GM12892 (cell line): ENCODE measurements around the gene NRXN3.

Source experiments
- DNase-seq: peaks from one replicate; pipeline ENCODE4 v3.0.0; 2011; ENCODE audit not compliant: insufficient read length
- FAIRE-seq: peaks from 2 replicates; lab custom pipeline; 2011; peaks lifted over from hg19 to GRCh38; lab: Jason Lieb, UNC
- POLR2A ChIP-seq: IDR thresholded peaks from 2 replicates; pipeline ENCODE4 v1.6.1; 2011; ENCODE audit warnings: low read depth, low read length, control low read depth
- POLR2AphosphoS5 ChIP-seq: IDR thresholded peaks from 2 replicates; pipeline ENCODE4 v1.6.1; 2011; ENCODE audit warnings: low read depth, low read length, control low read depth
- TAF1 ChIP-seq: IDR thresholded peaks from 2 replicates; pipeline ENCODE4 v1.6.1; 2011; ENCODE audit warnings: low read depth, mild to moderate bottlenecking, control low read depth, low read length, borderline replicate concordance

NRXN3 gene

DNA sequence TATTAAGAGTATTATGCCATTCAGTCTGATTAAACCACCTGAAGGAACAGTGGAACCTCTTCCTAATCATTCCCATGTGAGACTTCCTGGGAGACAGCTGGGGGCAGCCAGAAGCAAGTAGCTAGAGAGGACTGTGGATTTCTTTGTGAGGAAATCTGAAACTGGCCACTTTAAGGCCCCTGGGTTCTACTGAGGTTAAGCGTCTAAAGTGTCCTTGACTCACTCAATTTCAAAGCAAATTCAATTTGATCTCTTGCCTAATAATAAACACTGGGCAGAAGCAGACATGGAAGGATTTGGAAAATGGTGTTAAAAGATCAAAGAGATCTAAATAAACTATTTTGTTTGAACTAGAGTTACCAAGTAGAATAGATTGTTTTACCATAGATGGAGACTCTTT lies 909.9 kb downstream of the NRXN3 start:
- TF ChIP-seq POLR2AphosphoS5, result no peak
- no peak for TF ChIP-seq POLR2A
- no peak for TF ChIP-seq TAF1
- DNase-seq (no peak), FAIRE-seq (no peak)

DNA sequence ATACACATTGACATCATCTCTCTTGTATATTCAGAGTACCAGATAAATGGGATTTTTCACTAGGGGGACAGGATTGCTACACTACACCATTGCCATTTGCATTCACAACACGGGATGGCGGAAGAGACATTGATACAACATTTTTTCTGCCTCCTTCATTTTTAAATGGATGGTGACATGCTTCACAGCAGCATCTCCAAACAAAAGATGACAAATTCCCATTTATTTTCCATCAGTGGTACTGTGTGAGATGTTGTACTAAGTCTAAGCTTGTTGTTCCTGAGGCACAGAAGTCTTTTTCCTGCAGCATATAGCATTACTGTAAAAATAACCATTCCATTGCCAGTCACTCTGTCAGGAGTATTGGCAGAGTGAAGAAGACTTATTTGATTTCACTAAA lies 912.7 kb downstream of the NRXN3 start:
- DNase-seq (no peak), FAIRE-seq (no peak)
- TF ChIP-seq POLR2A (no peak), TAF1 (no peak), POLR2AphosphoS5 (no peak)

DNA sequence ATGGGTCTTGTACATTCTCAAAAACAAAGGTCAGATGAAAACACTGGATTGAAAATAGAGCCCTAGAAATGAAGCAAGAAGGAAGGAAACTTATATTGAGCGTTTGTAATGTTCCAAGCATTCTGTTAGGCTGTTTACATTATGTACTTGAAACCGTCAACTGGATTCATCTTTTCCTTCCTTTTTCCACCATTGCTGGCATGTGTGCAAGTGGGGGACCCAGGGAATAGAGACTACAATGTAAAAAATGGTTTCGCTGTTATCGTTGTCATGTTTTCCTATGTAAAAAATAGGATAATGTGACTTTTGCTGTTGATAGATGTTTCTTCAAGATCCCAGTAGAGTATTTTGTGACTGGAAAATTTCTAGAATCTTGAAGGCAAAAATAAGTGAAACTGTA lies 913.2 kb downstream of the NRXN3 start:
- FAIRE-seq, result no peak
- no peak for TF ChIP-seq POLR2AphosphoS5
- no peak for DNase-seq

DNA sequence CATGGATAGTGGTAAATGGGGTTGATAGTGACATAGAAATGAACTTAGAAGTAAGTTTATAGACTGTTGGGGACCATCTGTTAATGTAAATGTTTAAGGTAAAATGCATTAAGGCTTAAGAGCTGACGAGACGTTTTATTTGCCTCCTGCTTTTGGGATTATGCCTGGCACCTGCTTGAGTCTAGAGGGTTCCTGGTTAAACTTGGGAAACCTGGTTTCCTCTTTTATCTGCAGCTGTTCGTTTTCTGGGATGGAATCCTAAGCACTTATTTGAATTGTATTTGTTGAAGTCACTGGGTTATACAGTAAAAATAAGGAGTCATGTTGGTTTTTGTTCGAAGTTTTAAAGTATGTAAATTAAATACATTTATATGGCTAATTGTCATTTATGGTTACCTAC lies 914.7 kb downstream of the NRXN3 start:
- DNase-seq, result no peak
- no peak for FAIRE-seq
- TF ChIP-seq POLR2AphosphoS5, result no peak

DNA sequence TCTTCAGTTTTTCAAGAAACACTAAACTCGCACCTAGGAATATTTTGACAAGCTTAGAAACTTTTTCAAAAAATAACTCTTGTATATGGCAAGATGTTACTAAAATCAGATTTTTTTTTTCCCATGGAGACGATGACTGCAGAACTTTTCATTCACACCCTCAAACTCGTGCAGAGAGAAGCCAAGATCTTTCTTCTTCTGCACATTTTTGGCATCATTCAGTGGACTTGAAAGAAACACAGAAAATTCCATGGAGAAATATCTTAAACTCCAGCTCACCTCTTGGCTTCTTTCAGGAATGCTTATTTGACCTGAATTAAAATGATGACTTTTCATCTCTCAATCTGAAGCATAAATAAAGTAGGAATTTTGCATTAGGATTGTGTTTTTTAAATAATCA lies 919.4 kb downstream of the NRXN3 start:
- FAIRE-seq (no peak), DNase-seq (no peak)
- TF ChIP-seq TAF1 (no peak), POLR2AphosphoS5 (no peak), POLR2A (no peak)

DNA sequence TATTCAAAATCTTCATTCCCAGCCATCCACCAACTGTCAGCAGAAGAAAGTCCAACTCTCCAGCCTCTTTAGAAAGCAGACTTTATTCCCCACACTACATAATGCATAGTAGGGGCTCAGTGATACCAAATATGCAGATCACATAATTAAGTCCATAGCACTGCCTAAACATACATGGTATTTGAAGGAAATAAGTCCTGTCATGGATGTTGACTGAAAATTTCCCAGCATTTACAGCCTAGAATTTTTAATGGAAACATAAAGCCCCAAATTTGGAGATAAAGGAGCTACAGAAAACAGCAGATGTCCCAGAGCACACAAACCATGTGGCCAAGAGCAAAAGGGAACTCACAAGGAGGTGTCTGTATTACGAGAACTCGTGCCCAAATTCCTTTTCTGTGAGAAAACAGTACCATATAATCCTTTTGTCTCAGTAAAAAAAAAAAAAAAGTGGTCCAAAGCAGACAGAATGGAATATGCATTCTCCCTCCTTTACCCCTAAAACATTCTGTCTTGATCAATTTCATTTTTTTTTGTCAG lies 920.5 kb downstream of the NRXN3 start:
- TF ChIP-seq POLR2AphosphoS5 (no peak), POLR2A (no peak), TAF1 (no peak)
- FAIRE-seq (no peak), DNase-seq (no peak)

DNA sequence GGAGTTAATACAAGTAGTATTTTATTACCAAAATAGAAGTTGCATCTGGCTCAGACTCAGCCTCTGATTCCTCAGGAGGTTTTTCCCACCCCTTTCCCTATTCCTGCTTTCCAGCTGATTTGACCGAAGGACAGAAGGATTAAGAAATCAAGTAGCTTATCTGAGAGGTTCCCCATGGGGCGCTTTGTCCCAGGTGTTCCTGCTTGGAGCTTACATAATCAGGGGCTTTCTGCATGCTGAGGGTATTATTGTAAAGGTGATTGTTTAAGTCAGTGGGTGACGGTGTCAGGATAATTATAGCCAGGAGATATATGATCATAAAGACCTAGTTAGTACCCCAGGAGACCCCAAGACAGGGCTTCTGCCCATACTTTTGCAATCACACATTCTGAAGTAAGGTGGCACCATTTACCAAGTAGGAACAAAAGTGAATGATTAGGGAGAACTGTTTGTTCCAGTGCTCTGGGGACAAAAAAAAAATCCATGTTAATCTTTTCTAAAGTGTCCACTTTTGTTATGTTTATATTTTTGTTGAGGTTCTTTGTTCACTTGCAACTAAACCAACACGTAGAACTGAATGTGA lies 921.3 kb downstream of the NRXN3 start:
- DNase-seq (no peak), FAIRE-seq (no peak)
- TF ChIP-seq POLR2AphosphoS5 (no peak), POLR2A (no peak), TAF1 (no peak)

DNA sequence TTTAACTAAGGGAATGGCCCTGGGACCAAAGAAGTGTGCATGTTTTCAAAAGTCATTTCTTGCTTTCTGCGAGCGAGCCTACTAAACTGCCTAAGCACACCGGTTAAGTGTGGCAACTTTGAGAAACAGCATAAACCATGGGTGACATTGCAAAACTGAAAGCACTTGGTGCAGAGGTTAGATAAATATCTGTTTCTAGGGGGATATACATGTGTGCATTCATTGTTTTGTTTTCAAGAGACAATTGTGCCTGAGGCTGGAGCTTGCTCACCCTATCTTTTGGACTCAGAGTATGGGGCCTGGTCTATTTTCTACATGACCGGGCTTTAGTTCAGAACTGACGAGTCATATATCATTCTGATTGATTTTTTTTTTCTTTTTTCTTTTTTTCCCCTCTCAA lies 923.4 kb downstream of the NRXN3 start:
- no peak for TF ChIP-seq POLR2A
- TF ChIP-seq TAF1, result no peak
- TF ChIP-seq POLR2AphosphoS5, result no peak
- DNase-seq (no peak), FAIRE-seq (no peak)

DNA sequence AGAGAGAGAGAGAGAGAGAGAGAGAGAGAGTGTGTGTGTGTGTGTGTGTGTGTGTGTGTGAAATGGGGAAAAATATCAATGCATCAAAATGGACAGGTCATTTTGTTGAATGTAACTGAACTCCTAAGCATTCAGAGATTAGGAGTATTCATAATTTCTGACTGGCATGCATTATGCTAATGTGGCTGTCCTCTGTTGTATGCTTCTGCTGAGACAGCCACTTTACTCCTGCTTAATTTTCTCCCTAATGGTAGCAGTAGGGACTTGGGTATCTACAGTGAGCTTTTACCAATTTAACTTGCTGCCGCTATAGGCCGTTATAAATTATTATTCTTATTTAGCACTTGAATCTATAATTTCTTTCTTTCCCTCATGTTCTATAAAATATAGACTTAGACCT lies 924.8 kb downstream of the NRXN3 start:
- TF ChIP-seq TAF1 (no peak), POLR2AphosphoS5 (no peak), POLR2A (no peak)
- no peak for DNase-seq
- FAIRE-seq, result no peak

DNA sequence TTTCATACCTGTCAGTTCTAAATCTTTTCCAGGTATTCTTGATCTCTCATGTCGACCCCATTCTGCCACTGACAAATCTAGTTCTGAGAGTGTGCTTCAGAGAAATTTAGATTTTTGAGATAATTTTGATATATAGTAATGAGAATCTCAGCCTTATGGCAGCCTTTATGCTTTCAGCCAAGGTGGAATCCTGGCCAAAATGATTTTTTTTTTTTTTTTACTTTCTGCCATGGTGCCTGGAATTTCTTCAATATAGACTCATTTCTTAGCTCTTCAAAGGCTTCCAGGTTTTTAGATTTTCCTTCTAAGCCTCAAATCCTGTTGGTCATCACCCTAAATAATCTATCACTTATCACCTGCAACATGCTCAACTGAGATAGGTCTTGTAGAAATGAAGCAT lies 926.6 kb downstream of the NRXN3 start:
- TF ChIP-seq POLR2AphosphoS5 (no peak), TAF1 (no peak), POLR2A (no peak)
- FAIRE-seq (no peak), DNase-seq (no peak)

DNA sequence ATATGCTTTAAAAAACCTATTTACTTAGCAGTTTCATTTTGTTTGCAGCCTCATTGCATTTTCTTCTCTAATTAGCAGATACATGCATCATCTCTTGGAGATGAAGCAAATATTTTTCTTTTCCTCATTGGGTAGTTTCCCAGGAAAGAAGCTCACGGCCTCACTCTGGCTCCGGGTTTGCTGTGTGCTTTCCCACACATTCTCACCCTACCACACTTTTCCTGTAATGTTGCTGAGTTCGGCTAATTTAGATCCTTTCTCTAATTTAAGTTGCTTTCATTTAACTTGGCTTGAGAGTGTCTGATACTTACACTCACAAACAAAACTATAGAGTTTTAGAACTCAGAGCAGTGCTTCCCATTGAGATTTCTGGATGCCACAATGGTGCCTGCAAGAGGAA lies 928.2 kb downstream of the NRXN3 start:
- no peak for TF ChIP-seq TAF1
- no peak for TF ChIP-seq POLR2A
- no peak for TF ChIP-seq POLR2AphosphoS5
- DNase-seq (no peak), FAIRE-seq (no peak)

DNA sequence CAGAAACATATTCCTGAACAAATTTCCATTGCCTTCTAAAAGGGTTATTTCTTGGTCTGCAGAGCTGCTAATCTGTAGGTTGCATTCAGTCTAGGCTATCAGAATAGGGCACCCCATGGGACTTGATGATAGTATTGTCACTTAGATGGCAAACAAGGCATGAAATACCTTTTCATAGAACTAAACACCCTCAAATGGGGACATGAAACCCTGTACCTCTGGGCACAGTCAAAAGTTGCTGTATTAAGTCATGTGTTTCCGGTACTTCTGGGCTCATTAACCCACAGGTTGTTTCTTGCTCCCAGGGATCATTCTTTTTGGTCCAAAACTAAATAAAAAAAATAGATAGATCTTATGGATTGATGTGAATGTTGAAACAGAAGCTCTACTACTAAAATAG lies 930.4 kb downstream of the NRXN3 start:
- no peak for FAIRE-seq
- DNase-seq, result no peak
- TF ChIP-seq TAF1 (no peak), POLR2A (no peak), POLR2AphosphoS5 (no peak)
